Measurements from ENCODE around the gene UNC13A. TPM values are rescaled to one million over a fixed set of nuclear protein-coding genes. Genes with fewer than 3 reads are reported as not detected.

UNC13A gene
- total and polyA plus RNA-seq, 2 donors, result 0.25 to 0.48 TPM

DNA sequence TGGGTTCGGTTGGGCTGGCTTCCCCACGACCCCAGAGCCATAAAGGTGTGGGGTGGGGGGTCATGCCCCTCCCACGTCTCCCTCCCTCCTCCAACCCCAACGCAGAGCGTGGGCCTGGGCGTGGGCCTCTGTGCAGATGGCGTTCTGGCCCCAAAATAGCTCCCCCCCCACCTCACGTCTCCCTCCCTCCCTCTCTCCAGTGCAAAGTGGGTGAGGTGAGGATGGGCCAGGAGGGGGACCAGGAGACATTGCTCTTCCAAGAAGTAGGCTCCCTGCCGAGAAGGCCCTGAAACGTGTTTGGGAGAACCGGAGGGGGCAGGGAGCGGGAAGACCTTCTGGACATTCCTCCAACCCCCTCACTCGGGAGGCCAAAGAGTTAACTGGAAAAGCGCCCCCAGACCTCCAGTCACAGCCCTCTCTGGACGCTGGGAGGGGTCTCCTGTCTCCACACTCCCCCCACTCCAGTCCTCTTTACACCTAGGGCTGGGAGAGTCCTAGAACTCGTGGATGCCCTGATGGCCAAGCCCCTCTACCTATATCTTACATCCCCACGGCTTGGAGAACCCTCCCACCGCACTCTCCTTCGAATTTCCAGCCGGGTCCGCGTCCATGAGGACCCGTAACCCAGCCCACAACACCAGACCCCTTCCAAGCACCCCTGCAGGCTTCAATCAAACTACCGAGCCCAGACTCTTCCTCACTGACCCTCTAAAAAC lies 855 bp downstream of the UNC13A start:
- no peak overlapping the region for H3K4me3 ChIP-seq (ENCODE audit: low read depth, low read length)
- H3K4me1 ChIP-seq (ENCODE audit: insufficient read depth), result no peaks in the 10 kb centered on the region
- H3K27ac ChIP-seq (ENCODE audit: low read depth), result no peak overlapping the region
- WGBS, result 4% methylated on average over 24 of the region's 24 CpGs
- no peak for DNase-seq (ENCODE audit: extremely low spot score)
- H3K36me3 ChIP-seq (ENCODE audit: insufficient read depth), result no peaks in the 10 kb centered on the region

DNA sequence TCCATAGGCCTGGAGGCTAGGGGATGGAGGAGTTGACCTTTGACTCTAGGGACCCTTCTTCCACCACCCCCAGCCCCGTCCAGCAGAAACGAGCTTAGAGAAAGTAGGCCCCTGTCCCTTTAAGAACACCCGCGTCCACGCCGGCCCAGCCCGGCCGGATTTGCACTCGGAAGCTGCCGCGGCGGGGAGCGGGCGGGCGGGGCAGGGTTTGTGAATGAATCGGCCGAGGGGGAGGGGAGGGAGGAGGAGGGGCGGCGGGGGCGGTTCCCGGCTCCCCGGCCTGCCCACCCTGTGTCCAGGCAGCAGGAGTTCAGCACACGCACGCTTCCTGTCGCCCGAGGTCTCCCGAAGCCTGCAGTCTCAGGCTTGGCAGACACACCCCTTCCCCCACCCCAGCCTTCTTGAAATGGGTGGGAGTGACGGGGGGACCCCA lies 1.5 kb downstream of the UNC13A start:
- Histone ChIP-seq H3K36me3 (ENCODE audit: insufficient read depth) (no peaks in the 10 kb centered on the region), H3K27ac (ENCODE audit: low read depth) (no peak overlapping the region), H3K4me1 (ENCODE audit: insufficient read depth) (no peaks in the 10 kb centered on the region), H3K4me3 (ENCODE audit: low read depth, low read length) (peak overlapping the region; percentile 1)
- under 1% methylated on average over 28 of the region's 28 CpGs for WGBS
- no peak for DNase-seq (ENCODE audit: extremely low spot score)

DNA sequence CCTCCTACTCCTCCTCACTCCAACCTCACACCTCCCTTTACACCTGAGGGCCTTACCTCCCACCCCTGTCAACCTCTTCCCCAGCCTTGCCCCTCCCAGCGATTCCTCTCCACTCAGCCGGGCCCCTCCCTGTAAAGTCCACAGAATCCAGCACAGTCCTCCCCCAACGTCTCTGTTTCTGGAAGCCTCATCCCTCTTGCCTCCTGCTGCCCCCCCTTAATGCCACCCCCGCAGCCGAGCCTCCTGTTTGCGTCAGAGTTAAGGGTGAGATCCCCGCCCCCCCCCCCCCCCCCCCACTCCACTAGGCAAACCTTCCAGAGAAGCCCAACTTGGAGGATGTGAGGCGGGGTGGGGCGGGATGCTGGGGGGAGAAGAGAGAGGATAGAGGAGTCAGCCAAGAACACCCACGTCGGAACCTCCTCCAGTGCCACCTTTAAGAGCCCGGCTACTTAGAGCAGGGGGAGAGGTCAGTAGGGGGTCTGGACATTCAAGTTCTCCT lies 2.1 kb downstream of the UNC13A start:
- Histone ChIP-seq H3K4me3 (ENCODE audit: low read depth, low read length) (peak overlapping the region; percentile 1), H3K36me3 (ENCODE audit: insufficient read depth) (no peaks in the 10 kb centered on the region), H3K4me1 (ENCODE audit: insufficient read depth) (no peaks in the 10 kb centered on the region), H3K27ac (ENCODE audit: low read depth) (no peak overlapping the region)
- DNase-seq (ENCODE audit: extremely low spot score), result no peak
- WGBS, result 0% methylated on average over 12 of the region's 12 CpGs

DNA sequence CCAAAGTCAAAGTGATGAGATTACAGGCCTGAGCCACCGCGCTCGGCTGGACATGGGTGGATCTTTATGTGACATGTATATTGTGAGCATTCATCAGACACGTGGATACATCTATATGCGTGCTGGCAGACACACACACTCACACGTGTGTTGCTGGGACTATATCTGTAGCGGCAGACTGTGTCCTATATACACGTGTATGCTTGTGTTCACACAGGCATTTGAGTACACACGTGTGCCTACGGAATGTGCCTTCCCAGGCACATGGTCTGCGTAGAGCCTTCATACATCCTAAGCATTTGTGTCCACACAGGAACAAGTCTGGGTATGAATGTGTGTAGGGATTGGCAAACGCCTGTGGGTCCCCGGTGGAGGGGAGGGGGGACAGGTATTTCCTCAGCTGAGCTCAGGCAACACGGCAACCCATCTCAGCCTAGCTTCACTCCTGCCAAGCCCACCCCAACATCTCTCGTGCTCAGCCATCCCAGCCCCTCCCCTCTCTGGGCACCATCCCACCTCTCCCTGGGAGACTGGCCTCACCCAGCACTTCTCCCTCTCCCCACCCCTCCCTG lies 2.6 kb downstream of the UNC13A start:
- Histone ChIP-seq H3K27ac (ENCODE audit: low read depth) (no peak overlapping the region), H3K4me3 (ENCODE audit: low read depth, low read length) (no peak overlapping the region), H3K4me1 (ENCODE audit: insufficient read depth) (no peaks in the 10 kb centered on the region), H3K36me3 (ENCODE audit: insufficient read depth) (no peaks in the 10 kb centered on the region)
- 55% methylated on average over 15 of the region's 15 CpGs for WGBS
- DNase-seq (ENCODE audit: extremely low spot score), result no peak

DNA sequence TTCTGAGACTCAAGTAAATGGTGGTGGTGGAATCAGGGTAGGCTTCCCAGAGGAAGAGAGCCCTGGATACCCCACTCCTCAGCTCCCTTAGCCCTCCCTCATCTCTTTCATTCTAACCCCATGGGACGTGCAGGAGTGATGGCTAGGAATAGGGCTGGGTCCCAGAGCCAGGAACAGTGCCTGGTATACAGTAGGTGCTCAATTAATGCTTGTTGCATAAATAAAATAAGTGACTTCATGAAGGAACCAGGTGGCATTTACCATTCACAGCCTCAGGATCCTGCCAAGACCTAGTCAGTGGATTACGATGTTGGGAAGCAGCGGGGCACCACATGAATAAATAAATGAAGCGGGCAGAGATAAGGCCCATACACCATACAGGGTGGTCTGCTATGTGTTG lies 3.9 kb downstream of the UNC13A start:
- Histone ChIP-seq H3K4me1 (ENCODE audit: insufficient read depth) (no peaks in the 10 kb centered on the region), H3K27ac (ENCODE audit: low read depth) (no peak overlapping the region), H3K36me3 (ENCODE audit: insufficient read depth) (no peaks in the 10 kb centered on the region), H3K4me3 (ENCODE audit: low read depth, low read length) (no peak overlapping the region)
- WGBS, result 68% methylated on average over 4 of the region's 4 CpGs
- DNase-seq (ENCODE audit: extremely low spot score), result no peak

DNA sequence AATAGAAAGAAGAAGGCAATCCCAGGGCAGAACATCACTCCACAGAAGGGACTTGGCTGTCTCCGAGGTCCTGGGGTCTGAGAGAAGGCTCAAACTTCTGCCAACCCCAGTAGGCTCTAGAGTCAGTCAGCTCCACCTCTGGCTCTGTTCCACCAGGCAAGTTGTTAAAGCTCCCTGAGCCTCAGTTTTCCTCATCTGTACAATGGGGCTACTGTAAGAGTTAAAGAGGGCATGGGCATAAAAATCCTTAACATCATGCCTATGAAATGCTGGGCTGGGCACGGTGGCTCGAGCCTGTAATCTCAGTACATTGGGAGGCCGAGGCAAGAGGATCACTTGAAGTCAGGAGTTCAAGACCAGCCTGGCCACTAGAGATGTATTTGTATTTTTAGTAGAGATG lies 5.1 kb downstream of the UNC13A start:
- WGBS, result 83% methylated on average over 4 of the region's 4 CpGs
- Histone ChIP-seq H3K4me3 (ENCODE audit: low read depth, low read length) (no peak overlapping the region), H3K27ac (ENCODE audit: low read depth) (no peak overlapping the region), H3K36me3 (ENCODE audit: insufficient read depth) (no peaks in the 10 kb centered on the region), H3K4me1 (ENCODE audit: insufficient read depth) (no peaks in the 10 kb centered on the region)
- no peak for DNase-seq (ENCODE audit: extremely low spot score)

DNA sequence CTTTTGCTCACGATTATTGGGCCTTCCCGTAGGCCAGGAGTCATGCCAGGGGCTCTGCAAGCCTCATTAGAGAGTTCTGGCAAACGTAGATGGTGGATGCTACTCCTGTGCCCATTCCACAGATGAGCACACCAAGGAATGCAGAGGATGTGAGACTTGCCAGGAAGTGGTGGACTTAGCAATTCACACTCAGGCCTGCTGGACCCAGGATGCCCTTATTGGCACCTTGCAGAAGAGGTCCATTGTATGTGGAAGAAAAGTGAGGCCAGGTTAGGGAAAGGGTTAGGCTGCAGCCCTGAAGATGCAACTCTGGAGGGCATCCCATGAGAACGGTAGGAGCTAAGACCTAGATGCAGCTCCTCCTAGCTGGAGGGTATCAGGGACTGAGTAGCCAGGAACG lies 5.9 kb downstream of the UNC13A start:
- WGBS, result 67% methylated on average over 5 of the region's 5 CpGs
- H3K36me3 ChIP-seq (ENCODE audit: insufficient read depth), result no peaks in the 10 kb centered on the region
- no peak overlapping the region for H3K27ac ChIP-seq (ENCODE audit: low read depth)
- no peak for DNase-seq (ENCODE audit: extremely low spot score)
- H3K4me1 ChIP-seq (ENCODE audit: insufficient read depth), result no peaks in the 10 kb centered on the region
- H3K4me3 ChIP-seq (ENCODE audit: low read depth, low read length), result no peak overlapping the region

DNA sequence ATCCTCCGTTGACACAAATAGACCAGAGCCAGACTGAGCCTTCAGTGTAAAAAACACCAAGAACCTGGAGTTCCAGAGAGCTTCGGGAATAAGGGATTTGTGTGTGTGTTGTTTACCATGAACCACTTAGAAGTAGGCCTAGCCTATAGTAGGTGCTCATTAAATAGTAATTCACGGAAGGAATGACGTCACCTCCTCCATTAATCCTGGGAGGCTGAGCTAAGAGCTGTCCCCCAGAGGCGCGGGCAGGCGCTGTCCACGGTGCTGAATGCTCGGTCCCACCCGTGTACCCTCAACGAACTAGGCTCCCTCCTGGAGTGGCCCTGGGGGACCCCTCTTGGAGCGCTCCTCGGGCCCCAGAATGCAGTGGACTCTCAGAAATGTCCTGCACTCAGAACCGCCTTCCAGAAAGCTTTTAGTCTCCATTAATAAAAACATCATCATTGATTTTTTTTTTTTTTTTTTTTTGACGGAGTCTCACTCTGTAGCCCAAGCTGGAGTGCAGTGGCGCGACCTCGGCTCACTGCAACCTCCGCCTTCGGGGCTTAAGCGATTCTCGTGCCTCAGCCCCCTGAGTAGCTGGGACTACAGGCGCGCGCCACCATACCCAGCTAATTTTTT lies 6.5 kb downstream of the UNC13A start:
- Histone ChIP-seq H3K4me1 (ENCODE audit: insufficient read depth) (no peaks in the 10 kb centered on the region), H3K36me3 (ENCODE audit: insufficient read depth) (no peaks in the 10 kb centered on the region), H3K27ac (ENCODE audit: low read depth) (no peak overlapping the region), H3K4me3 (ENCODE audit: low read depth, low read length) (no peak overlapping the region)
- WGBS, result 51% methylated on average over 25 of the region's 25 CpGs
- DNase-seq (ENCODE audit: extremely low spot score), result no peak

DNA sequence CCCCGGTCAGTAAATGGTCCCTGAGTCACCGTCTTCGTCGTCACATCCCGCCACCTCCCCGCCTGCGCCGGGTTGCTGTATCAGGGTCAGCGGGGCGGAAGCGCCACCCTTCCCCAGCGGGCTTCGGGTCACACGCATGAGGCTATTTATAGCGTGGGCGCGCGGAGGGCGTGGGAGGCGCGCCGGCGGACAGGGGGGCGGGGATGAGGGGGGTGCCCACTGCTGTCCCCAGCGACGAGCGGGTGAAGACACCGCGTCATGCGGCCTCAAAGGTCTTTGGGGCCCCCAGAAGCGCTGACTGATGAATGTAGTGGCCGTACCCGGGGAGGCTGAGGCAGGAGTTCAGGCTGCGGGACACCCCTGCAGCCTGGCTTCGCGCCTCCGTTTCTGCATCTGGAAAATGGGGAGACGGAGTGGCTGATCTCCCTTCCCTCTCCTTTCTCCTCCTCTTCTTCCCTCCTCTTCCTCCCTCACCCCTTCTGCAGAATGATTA lies 7.9 kb downstream of the UNC13A start:
- Histone ChIP-seq H3K4me3 (ENCODE audit: low read depth, low read length) (no peak overlapping the region), H3K36me3 (ENCODE audit: insufficient read depth) (no peaks in the 10 kb centered on the region), H3K4me1 (ENCODE audit: insufficient read depth) (no peaks in the 10 kb centered on the region), H3K27ac (ENCODE audit: low read depth) (no peak overlapping the region)
- DNase-seq (ENCODE audit: extremely low spot score), result no peak
- 3% methylated on average over 38 of the region's 38 CpGs for WGBS

DNA sequence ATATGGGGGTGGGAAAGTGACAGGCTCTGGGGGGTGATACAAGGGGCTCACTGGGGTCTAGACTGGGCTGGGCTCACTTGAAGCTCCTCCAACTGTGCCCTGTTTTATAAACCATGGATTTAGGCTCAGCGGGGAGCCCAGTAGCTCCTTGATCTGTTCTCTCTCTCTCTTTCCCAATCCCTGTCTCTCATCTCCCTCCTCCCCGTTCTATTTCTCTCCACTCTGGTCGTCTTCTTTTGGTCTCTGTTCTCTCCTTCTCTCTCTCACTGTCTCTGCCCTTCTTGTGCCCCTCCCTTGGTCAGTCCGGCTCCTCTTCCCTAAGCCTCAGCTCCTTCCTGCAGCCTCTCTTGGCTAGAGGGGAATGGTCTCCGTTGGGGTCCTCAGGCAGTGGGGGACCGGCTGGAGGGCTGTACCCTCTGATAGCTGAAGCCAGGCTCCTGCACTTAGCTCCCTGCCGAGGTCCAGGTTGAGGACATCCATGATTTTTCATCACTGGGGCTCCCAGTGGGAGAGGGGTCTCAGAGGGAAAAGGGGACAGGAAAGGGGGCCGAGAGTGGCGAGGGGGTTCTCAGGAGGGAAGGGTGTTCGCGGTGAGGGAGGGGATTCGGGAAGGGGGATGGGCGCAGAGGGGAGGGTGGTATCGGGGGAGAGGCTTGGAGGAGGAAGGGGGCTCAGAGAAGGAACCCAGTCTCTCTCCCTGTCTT lies 8.5 kb downstream of the UNC13A start:
- H3K36me3 ChIP-seq (ENCODE audit: insufficient read depth), result no peaks in the 10 kb centered on the region
- H3K4me1 ChIP-seq (ENCODE audit: insufficient read depth), result no peaks in the 10 kb centered on the region
- no peak overlapping the region for H3K4me3 ChIP-seq (ENCODE audit: low read depth, low read length)
- DNase-seq (ENCODE audit: extremely low spot score), result no peak
- H3K27ac ChIP-seq (ENCODE audit: low read depth), result no peak overlapping the region
- WGBS, result 6% methylated on average over 14 of the region's 14 CpGs

DNA sequence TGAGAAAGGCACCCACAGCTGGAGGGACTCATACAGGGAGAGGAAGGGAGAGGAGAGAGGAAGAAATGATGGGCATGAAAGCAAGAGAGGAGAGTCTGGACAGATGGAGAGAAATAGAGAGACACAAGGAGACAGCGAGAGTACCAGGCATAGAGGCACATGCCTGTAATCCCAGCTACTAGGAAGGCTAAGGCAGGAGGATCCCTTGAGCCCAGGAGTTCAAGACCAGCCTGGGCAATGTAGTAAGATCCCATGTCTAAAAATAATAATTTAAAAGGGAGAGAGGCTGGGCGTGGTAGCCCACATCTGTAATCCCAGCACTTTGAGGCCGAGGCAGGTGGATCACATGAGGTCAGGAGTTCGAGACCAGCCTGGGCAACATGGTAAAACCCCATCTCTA lies 9.3 kb downstream of the UNC13A start:
- Histone ChIP-seq H3K36me3 (ENCODE audit: insufficient read depth) (no peaks in the 10 kb centered on the region), H3K27ac (ENCODE audit: low read depth) (no peak overlapping the region), H3K4me1 (ENCODE audit: insufficient read depth) (no peaks in the 10 kb centered on the region), H3K4me3 (ENCODE audit: low read depth, low read length) (no peak overlapping the region)
- DNase-seq (ENCODE audit: extremely low spot score), result no peak
- WGBS, result 75% methylated on average over 4 of the region's 4 CpGs

DNA sequence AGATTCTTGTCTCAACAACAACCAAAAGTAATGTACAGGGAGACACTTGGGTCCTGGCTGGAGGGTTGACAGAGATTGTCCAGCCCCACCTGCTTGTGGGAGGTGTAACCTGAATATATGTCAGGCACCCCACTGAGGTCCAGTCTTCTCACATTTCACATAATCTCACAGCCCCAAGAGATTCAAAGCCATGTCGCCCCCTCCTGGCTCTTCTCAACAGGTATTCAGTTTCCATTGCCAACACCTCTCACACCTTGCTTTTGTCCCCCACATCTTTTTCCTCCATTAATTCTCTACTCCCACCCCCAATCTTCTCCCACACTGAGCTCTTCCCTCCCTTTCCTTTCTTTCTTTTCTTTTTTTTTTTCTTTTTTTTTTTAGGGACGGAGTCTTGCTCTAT lies 11.2 kb downstream of the UNC13A start:
- 70% methylated on average over 2 of the region's 2 CpGs for WGBS
- no peaks in the 10 kb centered on the region for H3K4me1 ChIP-seq (ENCODE audit: insufficient read depth)
- H3K27ac ChIP-seq (ENCODE audit: low read depth), result no peak overlapping the region
- H3K4me3 ChIP-seq (ENCODE audit: low read depth, low read length), result no peak overlapping the region
- H3K36me3 ChIP-seq (ENCODE audit: insufficient read depth), result no peaks in the 10 kb centered on the region
- no peak for DNase-seq (ENCODE audit: extremely low spot score)

DNA sequence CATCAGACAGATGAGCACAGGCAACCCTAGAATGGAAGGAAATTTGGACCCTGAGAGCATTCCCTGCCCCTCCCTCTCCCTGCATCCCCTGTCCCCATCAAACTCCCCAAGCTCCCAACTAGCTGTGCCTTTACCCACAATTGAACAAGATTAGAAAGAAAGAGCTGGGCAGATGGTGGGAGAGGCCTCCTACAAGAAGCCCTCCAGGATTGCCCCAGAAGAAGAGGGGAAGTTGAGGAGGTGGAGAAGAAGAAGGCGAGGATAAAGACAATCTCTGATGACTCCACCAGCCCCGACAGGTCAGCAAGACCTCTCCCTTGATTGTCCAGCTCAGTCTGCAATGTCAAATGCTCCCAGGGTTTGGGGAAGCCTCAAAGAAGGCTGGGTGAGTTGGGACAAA lies 11.9 kb downstream of the UNC13A start:
- no peak for DNase-seq (ENCODE audit: extremely low spot score)
- Histone ChIP-seq H3K4me3 (ENCODE audit: low read depth, low read length) (no peak overlapping the region), H3K4me1 (ENCODE audit: insufficient read depth) (no peaks in the 10 kb centered on the region), H3K36me3 (ENCODE audit: insufficient read depth) (no peaks in the 10 kb centered on the region), H3K27ac (ENCODE audit: low read depth) (no peak overlapping the region)
- WGBS, result 60% methylated on average over 2 of the region's 2 CpGs
